Activated gamma-delta T cell (primary cell): ENCODE data around the gene GJC2.

Source experiments
- DNase-seq: peaks from one replicate; lab custom pipeline; 2025; lab: John Stamatoyannopoulos, UW

GJC2 gene

DNA sequence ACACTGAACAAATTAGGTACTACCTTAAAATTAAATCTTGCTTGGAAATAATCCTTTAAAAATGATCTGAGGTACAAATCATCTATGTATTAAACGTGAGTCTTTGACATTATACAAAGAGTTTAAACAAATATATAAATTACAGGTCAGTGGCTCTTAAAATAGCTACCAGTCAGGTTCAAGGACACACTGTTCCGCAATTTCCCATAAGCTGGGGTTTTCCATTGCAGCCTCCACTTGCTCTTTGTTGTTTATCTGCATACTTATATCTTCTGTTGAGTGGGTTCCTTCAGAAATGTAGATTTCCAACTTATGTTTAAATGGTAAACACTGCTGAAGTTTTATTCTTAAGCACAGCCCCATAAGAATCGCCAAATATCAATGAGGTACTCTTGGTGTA is 34.9 kb upstream of the GJC2 start:
- DNase-seq: no peak

GRCh38 chr1:228117335-228117734 is 32.4 kb upstream of the GJC2 start:
- DNase-seq: no peak

GRCh38 chr1:228118040-228118439 is 31.7 kb upstream of the GJC2 start:
- no peak for DNase-seq

- DNase-seq: no peak
Observed at GRCh38 chr1:228120351-228120750, 29.4 kb upstream of the GJC2 start.

GRCh38 chr1:228120857-228121489 is 28.8 kb upstream of the GJC2 start:
- no peak for DNase-seq

DNA sequence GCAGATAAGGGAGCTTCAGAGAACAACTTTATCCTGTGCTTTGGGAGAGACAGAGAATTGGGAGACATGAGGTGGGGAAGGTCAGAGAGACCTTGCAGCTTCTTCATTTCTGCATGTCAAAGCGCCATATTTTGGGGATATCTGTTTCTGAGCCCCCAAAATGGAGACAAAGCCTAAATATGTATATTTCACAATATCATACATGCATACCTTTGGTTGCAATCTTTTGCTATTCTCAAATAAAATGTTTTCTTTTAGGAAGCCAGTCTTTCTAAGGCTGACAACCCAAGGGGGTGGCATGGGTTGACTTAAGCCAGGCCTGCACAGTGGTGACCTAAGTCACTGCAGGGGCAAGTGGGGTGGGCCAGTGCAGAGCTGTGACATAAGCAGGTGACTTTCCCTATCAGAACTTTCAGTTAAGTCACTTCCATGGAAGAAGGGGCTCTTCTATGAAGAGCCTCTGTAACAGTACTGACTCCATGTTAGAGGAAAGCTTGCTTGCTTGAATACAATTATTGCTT is 26.7 kb upstream of the GJC2 start:
- DNase-seq: no peak

- DNase-seq: no peak
Observed at GRCh38 chr1:228123505-228123904, 26.2 kb upstream of the GJC2 start.

- DNase-seq: no peak
Observed at GRCh38 chr1:228125185-228125584, 24.5 kb upstream of the GJC2 start.

GRCh38 chr1:228131766-228132165 is 18.0 kb upstream of the GJC2 start:
- DNase-seq: no peak

DNA sequence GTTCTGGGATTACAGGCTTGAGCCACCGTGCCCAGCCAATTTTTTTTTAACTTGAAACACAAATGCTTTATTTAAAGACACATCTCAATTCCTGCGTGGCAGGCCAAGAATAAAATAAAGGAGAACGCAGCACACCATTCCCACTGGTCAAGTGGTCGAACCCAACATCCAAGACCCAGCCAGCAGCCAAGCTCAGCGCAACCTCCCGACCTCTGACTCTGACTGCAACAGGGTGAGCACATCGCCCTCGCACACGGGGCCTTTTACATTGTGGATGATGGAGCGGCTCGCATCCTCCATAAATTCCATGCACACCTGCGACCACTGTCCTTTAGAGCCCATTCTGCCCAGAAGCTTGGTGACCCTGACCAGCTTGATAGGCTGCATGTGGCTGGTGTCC is 15.1 kb upstream of the GJC2 start:
- DNase-seq: no peak

DNA sequence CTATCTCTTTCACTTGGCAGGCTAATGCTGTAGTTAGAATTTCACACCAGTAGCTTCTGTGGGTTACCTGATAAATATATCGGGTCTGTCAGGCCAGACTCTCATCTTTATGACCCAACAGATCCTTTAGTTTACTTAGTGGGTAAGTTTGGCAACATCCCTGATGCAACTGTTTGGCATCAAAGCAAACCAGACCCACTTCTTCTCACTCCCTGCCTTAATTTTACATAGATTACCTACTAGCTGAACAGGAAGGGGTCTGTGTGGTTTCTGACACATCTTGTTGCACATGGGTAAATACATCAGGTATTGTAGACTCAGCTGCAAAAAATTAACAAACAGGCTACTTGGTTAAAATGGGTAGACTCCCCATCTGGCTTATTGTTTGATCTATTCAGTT is 12.8 kb upstream of the GJC2 start:
- no peak for DNase-seq

- no peak for DNase-seq
Observed at GRCh38 chr1:228139406-228139930, 10.3 kb upstream of the GJC2 start.

- peak; percentile 100 for DNase-seq
Observed at GRCh38 chr1:228139931-228140723, 9.6 kb upstream of the GJC2 start, which contains the start of gene GUK1. Gene GUK1, plus strand, starts transcription at chr1:228140279. Its CDS starts 24 bp downstream, at chr1:228140303.

DNA sequence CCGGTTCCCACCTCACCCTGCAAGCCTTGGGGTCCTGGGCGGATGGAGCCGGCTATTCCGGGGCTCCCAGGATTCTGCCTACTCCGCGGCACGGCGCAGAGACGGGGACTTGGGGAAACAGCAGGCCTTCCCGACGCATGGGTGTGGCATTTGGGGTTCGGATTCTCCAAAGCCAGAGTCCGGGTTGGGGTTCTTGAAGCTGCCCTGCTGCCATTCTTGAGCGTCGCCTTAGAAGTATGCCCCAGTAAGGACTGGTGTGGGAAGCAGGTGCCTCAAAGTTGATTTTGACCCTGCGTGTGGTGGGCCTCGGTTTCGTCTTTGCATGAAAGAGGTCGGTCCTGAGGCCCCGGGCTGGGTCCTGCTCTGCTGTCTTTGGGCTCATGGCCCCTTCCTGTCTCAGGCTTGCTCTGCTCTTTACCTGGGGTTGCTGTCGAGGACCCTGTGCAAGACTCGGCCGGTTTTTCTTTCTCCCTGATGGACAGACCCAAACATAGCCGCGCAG is 9.0 kb upstream of the GJC2 start:
- DNase-seq: no peak

DNA sequence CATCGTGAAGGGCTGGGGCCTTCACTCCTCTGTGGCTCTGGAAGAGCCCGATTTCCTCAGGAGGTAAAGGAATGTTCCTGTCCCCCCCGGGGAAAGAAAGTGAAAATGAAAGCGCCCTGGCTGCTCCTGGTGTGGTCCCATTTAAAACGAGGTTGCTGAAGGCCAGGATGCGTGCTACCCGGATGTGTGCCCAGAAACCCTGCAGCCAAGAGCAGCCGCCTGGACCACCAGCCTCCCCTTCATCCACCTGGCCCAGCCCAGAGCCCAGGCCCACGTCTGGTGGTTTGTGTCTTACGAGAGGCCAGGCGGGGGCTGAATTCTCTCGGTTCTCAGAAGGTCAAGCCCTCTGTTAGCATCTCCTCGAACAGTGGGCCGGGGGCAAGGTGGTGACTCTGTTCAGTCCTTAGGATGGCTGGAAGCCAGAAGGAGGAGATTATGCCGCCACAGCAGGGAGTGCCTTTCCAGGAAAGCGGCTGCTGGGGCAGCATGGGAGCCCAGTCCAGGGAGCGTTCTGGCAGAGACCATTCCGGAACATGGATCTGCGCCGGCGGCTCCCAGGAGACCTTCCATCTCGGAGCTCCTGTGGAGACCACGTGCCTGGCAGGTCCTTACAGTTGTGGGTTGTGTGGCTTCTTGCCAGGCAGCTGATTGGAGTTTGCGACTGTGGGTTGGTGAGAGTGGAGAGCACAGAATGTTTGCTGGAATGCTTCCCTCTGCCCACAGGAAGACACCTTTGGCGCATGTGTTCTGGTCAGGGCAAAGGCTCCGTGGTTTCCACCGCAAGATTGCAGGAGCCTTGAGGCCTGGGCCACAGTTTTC is 8.3 kb upstream of the GJC2 start:
- no peak for DNase-seq

GRCh38 chr1:228142155-228142691 is 7.5 kb upstream of the GJC2 start:
- DNase-seq: no peak

DNA sequence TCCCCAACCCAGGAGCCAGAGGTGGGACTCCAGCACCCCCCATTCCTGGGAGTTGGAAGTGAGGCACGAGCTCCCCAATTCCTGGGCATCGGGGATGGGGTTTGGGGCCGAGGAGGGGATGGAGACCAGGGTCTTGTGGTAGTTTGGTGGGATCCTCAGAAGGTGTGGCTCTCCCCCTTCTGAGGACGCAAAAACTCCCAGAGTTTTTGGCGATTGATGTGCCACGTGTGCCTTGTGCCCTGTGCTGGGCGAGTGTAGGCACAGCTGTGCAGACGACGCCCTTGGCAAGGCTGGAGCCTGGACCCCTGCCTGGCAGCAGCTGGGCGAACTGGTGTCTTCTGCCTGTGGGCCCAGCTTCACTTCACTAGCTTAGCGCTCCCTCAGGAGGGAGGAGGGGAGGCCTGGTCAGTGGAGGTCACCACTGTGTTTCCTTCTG is 7.0 kb upstream of the GJC2 start:
- no peak for DNase-seq

DNA sequence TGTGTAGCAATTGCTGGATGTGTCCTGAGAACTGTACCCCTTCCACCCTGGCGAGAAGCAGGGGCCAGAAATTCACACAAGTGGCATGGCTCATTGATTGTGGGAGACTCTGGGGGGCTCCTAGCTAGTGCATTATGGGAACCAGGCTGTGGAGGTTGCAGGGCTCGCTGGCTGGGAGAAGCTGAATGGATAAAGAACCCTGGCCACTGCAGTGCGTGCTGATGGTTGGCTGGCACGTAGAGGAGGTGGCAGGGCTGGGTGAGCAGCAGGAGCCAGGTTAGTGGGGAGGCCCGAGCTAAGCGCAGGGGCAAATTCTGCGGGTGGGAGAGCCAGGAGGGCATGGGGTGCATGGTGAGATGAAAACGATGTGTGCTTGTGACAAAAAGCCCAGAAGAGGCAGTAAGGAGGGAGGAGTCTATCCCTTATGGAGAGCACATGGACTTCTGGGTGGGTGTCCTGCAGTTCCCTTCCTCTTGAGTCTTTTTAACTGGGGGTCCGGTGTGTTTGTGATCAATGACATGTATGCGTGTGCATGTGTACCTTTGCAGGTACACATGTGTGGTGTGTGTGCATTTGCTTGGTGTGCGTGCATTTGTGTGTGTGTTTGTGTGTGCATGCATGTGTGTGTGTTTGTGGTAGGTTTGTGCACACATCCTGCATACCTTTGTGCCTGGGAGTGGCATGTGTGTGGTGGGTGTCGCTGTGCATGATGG is 6.1 kb upstream of the GJC2 start:
- no peak for DNase-seq

DNA sequence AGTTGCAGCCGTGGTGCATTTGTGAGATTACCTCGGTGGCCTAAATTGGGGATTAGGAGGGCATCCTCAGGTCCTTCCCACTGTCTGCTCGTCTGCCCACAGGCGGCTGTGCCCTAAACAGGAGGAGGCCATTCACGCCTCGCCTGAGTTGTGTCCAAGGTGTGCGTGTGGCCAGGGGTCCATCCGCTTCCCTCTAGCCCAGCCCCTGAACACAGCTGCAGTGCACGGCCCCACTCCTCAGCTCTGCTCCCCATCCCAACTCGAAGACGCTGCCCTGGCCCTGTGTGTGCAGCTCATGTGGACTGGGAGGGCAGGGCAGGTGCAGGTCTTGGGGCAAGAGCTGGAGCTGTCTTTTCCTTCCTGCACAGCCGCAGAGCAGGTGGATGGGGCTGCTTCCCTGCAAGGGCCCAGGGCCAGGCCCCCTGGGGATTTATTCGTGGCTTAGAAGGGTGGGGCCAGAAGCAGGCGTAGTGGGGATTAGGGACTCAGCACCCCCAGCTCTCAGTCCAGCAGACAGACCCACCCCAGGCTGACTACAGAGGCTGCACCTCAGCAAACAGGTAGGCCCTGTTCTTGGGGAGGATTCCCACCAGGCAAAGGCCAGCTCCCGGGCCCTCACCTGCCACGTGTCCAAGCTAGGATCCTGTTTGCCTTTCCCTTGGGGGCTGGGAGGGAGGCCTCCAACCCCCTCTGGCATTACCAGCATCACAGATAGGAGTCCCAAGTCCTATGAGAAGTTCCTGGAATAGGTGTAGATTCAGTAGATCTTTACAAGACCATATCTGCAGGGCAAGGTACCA is 5.3 kb upstream of the GJC2 start:
- DNase-seq: no peak

DNA sequence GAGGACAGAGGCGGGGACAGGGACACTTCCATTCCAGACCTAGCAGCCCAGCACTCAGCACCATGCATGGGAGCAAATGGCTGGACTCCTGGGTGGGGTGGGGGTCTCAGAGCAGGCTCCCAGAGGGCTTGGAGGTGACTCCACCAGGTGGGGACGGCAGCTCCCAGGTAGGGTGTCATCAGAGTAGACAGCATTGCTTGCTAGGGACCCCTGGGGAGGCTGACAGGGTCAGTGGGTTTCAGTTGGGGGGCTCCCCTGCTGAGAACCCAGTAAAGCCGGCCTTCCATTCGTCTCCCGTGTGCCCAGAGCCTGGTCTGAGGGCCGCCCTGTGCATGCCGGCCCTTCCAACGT is 4.8 kb upstream of the GJC2 start:
- no peak for DNase-seq
